ENCODE results near the gene KRT77.

KRT77 gene

DNA sequence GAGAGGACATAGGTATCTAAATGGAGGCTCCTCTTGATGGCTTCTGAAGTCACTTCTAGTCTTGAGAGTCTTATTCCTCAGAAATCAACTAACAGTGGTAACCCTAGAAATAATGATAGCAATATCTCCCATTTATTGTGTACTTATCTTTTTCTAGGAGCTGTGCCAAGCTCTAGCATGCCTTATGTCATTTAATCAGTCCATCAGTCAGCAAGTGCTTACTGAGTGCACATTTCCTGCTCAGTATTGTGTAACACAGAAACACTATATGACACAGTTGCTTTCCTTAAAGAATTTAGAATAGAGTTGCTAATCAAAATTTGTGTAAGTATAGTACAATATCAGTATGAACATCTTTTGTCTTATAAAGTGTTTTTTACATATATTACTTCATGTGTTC lies 37.3 kb upstream of the KRT77 start:
- Histone ChIP-seq H3K4me1 (ENCODE audit: control insufficient read depth, insufficient read depth, low read length) (no peaks in the 10 kb centered on the region), H3K4me3 (ENCODE audit: low read length) (no peak overlapping the region), H3K9ac (ENCODE audit: low read length) (no peak overlapping the region), H3K27me3 (replicated peaks; ENCODE audit: control insufficient read depth, insufficient read depth, low read length) (peaks cover 20% of the 10 kb centered on the region), H3K36me3 (ENCODE audit: control insufficient read depth, insufficient read depth, low read length, severe bottlenecking) (no peaks in the 10 kb centered on the region), H3K9me3 (ENCODE audit: control insufficient read depth, low read length) (no peaks in the 10 kb centered on the region)
- no peak for DNase-seq (ENCODE audit: low read depth)

DNA sequence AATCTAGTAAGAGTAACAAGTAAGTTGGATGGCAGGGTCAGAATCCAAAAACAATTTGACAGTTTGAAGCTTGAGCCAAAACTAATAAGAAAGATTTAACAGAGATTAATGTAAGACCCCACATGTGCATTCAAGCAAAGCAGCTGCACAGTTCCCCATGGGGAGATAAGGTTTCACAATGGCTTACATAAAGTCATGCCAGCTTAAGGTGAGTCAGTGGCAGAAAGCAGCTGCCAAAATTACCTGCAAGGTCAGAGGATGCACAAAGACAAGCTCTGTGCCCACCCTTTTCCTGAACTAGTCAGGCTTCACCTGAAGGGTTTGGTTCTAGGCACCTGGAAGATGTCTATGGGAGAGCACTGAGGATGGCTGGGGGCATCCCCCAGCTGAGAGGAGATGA lies 36.6 kb upstream of the KRT77 start:
- no peak for DNase-seq (ENCODE audit: low read depth)
- H3K9ac ChIP-seq (ENCODE audit: low read length), result no peak overlapping the region
- peaks cover 19% of the 10 kb centered on the region for H3K27me3 ChIP-seq (replicated peaks; ENCODE audit: control insufficient read depth, insufficient read depth, low read length)
- H3K9me3 ChIP-seq (ENCODE audit: control insufficient read depth, low read length), result no peaks in the 10 kb centered on the region
- no peak overlapping the region for H3K4me3 ChIP-seq (ENCODE audit: low read length)
- H3K4me1 ChIP-seq (ENCODE audit: control insufficient read depth, insufficient read depth, low read length), result no peaks in the 10 kb centered on the region
- H3K36me3 ChIP-seq (ENCODE audit: control insufficient read depth, insufficient read depth, low read length, severe bottlenecking), result no peaks in the 10 kb centered on the region

DNA sequence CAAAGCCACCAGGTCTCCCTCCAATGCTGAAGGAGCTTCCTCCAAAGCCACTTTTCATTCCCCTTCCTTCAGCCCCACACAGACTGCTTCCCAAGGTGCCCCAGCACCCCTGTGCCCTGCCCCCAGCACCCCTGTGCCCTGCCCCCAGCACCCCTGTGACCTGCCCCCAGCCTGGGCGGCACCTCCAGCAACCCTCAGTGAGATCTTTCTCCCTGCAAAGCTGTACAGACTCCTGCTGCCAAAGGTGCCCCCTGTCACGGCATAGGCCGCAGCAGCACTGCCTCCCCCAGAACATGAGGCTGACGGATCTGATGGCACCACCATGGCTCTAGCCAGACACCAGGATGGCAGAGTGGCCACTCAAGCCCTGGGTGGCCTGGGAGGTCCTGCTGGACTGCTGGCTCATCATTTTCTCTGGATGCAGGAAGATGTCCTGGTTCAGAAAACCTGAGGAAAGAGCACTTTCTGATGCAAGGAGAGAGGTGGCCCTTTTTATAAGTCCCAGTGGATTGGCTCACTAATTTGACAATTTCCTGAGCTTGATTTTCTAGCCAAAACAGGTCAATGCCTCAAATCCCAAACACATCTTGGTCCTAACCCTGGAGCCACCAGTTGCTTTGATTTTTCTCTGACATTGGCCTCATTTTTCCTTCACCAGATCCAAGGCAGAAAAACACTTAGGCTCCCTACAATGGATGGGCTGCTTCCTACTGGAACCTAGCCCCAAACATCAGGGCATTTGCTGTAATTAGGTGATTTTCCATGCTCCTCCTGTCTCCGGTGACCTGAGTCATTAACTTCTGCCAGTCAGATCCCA lies 32.7 kb upstream of the KRT77 start:
- H3K4me3 ChIP-seq (ENCODE audit: low read length), result no peak overlapping the region

DNA sequence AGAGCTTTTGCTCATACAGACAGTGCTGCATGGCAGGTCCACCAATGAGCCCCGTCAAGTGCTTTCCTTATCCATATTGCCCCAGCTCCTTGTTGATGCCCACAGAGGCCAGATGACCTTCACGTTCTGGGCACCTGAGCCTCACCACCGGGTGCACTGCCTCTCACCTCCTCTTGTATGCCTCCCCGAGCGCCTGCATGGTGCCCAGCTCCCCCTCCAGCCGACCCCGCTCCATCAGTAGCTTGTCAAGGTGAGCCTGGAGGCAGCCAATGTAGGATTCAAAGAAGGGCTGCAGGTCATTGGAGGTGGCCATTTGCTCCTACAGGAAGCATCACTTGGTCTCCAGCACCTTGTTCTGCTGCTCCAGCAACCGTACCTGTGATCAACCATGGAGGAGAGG lies 31.8 kb upstream of the KRT77 start:
- H3K9ac ChIP-seq (ENCODE audit: low read length), result no peak overlapping the region
- no peak overlapping the region for H3K4me3 ChIP-seq (ENCODE audit: low read length)
- peaks cover 32% of the 10 kb centered on the region for H3K27me3 ChIP-seq (replicated peaks; ENCODE audit: control insufficient read depth, insufficient read depth, low read length)
- H3K4me1 ChIP-seq (ENCODE audit: control insufficient read depth, insufficient read depth, low read length), result no peaks in the 10 kb centered on the region
- no peaks in the 10 kb centered on the region for H3K36me3 ChIP-seq (ENCODE audit: control insufficient read depth, insufficient read depth, low read length, severe bottlenecking)
- H3K9me3 ChIP-seq (ENCODE audit: control insufficient read depth, low read length), result no peaks in the 10 kb centered on the region
- no peak for DNase-seq (ENCODE audit: low read depth)

More for the DNA sequence above, 32.7 kb upstream of the KRT77 start:
- no peak for DNase-seq (ENCODE audit: low read depth)
- Histone ChIP-seq H3K9ac (ENCODE audit: low read length) (no peak overlapping the region), H3K4me1 (ENCODE audit: control insufficient read depth, insufficient read depth, low read length) (no peaks in the 10 kb centered on the region), H3K36me3 (ENCODE audit: control insufficient read depth, insufficient read depth, low read length, severe bottlenecking) (no peaks in the 10 kb centered on the region), H3K9me3 (ENCODE audit: control insufficient read depth, low read length) (no peaks in the 10 kb centered on the region), H3K27me3 (replicated peaks; ENCODE audit: control insufficient read depth, insufficient read depth, low read length) (peaks cover 25% of the 10 kb centered on the region)

DNA sequence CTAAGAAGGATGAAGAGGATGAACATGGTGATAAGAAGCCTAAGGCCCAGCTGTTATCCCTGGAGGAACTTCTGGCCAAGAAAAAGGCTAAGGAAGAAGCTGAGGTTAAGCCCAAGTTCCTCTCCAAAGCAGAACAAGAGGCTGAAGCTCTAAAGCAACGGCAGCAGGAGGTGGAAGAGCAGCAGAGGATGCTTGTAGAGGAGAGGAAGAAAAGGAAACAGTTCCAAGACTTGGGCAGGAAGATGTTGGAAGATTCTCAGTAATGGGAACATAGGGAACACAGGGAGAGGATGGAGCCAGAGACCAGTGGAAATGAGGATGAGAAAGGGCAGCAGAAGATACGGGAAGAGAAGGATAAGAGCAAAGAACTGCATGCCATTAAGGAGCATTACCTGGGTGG lies 27.5 kb upstream of the KRT77 start:
- Histone ChIP-seq H3K9ac (ENCODE audit: low read length) (no peak overlapping the region), H3K4me1 (ENCODE audit: control insufficient read depth, insufficient read depth, low read length) (no peaks in the 10 kb centered on the region), H3K36me3 (ENCODE audit: control insufficient read depth, insufficient read depth, low read length, severe bottlenecking) (no peaks in the 10 kb centered on the region), H3K4me3 (ENCODE audit: low read length) (no peak overlapping the region), H3K27me3 (replicated peaks; ENCODE audit: control insufficient read depth, insufficient read depth, low read length) (peaks cover 63% of the 10 kb centered on the region), H3K9me3 (ENCODE audit: control insufficient read depth, low read length) (no peaks in the 10 kb centered on the region)
- DNase-seq (ENCODE audit: low read depth), result no peak

DNA sequence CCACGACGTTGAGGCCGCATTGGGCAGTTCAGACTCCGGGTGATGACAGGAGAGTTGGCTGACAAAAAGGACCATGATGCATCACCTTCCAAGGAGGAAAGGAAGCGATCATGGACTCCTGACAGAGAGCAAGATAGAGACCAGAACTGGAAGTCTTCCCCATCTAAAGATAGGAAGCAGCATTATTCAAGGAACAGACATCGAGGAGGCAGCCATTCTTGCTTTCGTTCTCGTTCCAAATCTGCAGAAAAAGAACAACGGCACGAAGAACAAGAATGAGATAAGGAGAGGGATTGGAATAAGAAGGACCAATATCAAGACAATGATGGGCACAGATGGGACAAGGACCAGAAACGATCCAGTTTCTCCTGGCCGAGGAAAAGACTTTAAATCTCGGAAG lies 27.1 kb upstream of the KRT77 start:
- H3K4me3 ChIP-seq (ENCODE audit: low read length), result no peak overlapping the region
- H3K36me3 ChIP-seq (ENCODE audit: control insufficient read depth, insufficient read depth, low read length, severe bottlenecking), result no peaks in the 10 kb centered on the region
- no peak for DNase-seq (ENCODE audit: low read depth)
- H3K4me1 ChIP-seq (ENCODE audit: control insufficient read depth, insufficient read depth, low read length), result no peaks in the 10 kb centered on the region
- peaks cover 67% of the 10 kb centered on the region for H3K27me3 ChIP-seq (replicated peaks; ENCODE audit: control insufficient read depth, insufficient read depth, low read length)
- H3K9ac ChIP-seq (ENCODE audit: low read length), result no peak overlapping the region
- no peaks in the 10 kb centered on the region for H3K9me3 ChIP-seq (ENCODE audit: control insufficient read depth, low read length)

DNA sequence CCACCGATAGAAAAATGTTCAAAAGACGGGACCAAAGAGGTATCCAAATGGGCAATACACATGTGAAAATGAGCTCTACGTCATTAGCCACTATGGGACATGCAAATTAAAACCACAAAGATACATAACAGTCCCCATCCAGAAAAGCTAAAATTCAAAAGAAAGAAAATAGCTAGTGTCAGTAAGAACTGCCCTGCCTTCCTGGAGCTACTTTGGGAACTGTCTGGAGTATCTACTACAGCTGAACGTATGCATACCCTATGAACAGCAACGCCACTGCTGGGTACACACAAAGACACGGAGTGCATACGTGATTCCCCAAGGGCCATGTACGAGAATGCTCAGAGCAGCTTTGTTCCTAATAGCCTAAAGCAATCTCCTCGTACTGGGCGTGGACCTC lies 25.8 kb upstream of the KRT77 start:
- Histone ChIP-seq H3K27me3 (replicated peaks; ENCODE audit: control insufficient read depth, insufficient read depth, low read length) (peaks cover 62% of the 10 kb centered on the region), H3K9ac (ENCODE audit: low read length) (no peak overlapping the region), H3K4me3 (ENCODE audit: low read length) (no peak overlapping the region), H3K36me3 (ENCODE audit: control insufficient read depth, insufficient read depth, low read length, severe bottlenecking) (no peaks in the 10 kb centered on the region), H3K4me1 (ENCODE audit: control insufficient read depth, insufficient read depth, low read length) (no peaks in the 10 kb centered on the region), H3K9me3 (ENCODE audit: control insufficient read depth, low read length) (no peaks in the 10 kb centered on the region)
- DNase-seq (ENCODE audit: low read depth), result no peak

DNA sequence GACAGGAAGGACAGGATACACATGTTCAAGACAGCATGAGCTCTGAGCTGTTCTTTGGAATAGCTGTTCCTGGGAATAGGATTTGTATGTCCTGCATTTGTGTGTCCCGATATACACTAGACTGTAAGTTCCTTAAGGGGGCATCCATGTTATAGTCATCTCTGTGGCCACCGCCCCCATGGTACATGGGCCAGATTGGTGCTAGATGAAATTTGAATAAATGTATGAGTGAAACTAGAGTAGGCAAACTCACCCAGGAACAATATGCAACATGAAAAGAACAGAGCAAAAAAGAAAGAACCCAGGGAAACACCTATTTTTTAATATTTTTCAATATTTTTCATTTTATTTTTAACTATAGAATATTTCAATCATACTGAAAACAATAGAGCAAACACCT lies 25.1 kb upstream of the KRT77 start:
- no peak for DNase-seq (ENCODE audit: low read depth)
- H3K27me3 ChIP-seq (replicated peaks; ENCODE audit: control insufficient read depth, insufficient read depth, low read length), result peaks cover 65% of the 10 kb centered on the region
- H3K9ac ChIP-seq (ENCODE audit: low read length), result no peak overlapping the region
- no peaks in the 10 kb centered on the region for H3K9me3 ChIP-seq (ENCODE audit: control insufficient read depth, low read length)
- H3K36me3 ChIP-seq (ENCODE audit: control insufficient read depth, insufficient read depth, low read length, severe bottlenecking), result no peaks in the 10 kb centered on the region
- H3K4me1 ChIP-seq (ENCODE audit: control insufficient read depth, insufficient read depth, low read length), result no peaks in the 10 kb centered on the region
- no peak overlapping the region for H3K4me3 ChIP-seq (ENCODE audit: low read length)

DNA sequence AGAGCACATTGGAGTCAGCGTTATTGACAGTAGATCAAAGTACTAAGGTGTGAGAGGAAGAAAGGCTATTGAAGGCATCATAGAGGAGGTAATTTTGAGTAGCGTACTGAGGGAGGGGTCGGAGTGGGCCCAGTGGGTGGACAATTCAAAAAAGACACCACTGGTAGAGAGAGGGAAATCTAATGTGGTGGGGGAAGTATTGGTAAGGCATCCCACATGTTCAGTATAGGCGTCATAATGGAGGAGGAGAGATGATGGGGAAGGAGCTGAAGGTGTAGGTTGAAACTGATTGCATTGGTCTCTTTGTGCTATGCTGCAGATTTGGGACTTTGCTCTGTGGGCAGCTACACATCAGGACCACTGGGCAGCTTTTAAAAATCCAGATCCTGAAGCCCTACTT lies 23.7 kb upstream of the KRT77 start:
- Histone ChIP-seq H3K9me3 (ENCODE audit: control insufficient read depth, low read length) (no peaks in the 10 kb centered on the region), H3K36me3 (ENCODE audit: control insufficient read depth, insufficient read depth, low read length, severe bottlenecking) (no peaks in the 10 kb centered on the region), H3K27me3 (replicated peaks; ENCODE audit: control insufficient read depth, insufficient read depth, low read length) (peaks cover 69% of the 10 kb centered on the region), H3K4me3 (ENCODE audit: low read length) (no peak overlapping the region), H3K4me1 (ENCODE audit: control insufficient read depth, insufficient read depth, low read length) (no peaks in the 10 kb centered on the region), H3K9ac (ENCODE audit: low read length) (no peak overlapping the region)
- no peak for DNase-seq (ENCODE audit: low read depth)

DNA sequence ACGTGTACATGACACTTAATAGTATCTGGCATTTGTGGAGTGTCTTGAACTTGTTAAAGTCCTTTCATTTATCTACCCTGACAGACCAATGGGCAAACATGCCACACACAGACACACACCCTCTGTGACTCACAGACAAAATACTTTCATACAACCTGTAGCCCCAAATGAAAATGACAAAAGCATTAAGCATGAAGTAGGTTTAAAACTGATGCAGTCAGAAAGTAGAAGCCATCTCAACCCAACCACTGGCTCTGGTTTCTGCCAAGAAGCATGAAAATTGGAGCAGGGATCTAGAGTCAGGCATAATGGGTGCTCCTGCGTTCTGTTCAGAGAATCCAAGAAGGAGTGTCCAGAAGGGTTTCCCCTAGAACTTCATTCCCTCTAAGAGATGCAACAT lies 23.1 kb upstream of the KRT77 start:
- H3K27me3 ChIP-seq (replicated peaks; ENCODE audit: control insufficient read depth, insufficient read depth, low read length), result peaks cover 63% of the 10 kb centered on the region
- H3K36me3 ChIP-seq (ENCODE audit: control insufficient read depth, insufficient read depth, low read length, severe bottlenecking), result no peaks in the 10 kb centered on the region
- no peaks in the 10 kb centered on the region for H3K4me1 ChIP-seq (ENCODE audit: control insufficient read depth, insufficient read depth, low read length)
- H3K4me3 ChIP-seq (ENCODE audit: low read length), result no peak overlapping the region
- no peak overlapping the region for H3K9ac ChIP-seq (ENCODE audit: low read length)
- no peaks in the 10 kb centered on the region for H3K9me3 ChIP-seq (ENCODE audit: control insufficient read depth, low read length)
- no peak for DNase-seq (ENCODE audit: low read depth)

DNA sequence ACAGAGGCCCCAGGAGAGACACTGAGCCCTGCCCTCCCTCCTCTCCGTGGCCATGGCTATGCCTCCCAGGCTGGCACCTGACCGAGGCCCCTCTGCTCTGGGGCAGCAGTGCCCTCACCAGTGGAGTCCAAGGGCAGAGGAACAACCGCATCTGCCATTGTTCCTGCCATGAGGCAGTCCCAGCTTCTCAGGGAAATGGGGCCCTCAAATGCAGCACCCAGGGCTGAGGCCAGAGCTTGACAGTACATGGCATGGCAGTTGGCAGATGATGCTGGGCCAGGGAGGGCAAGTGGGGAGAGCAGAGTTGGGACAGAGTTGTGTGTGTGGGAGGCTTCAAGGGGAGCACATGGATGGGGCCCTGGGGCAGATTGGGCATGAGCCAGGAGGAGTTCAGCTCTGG lies 21.1 kb upstream of the KRT77 start:
- Histone ChIP-seq H3K4me3 (ENCODE audit: low read length) (no peak overlapping the region), H3K4me1 (ENCODE audit: control insufficient read depth, insufficient read depth, low read length) (no peaks in the 10 kb centered on the region), H3K9me3 (ENCODE audit: control insufficient read depth, low read length) (no peaks in the 10 kb centered on the region), H3K36me3 (ENCODE audit: control insufficient read depth, insufficient read depth, low read length, severe bottlenecking) (no peaks in the 10 kb centered on the region), H3K27me3 (replicated peaks; ENCODE audit: control insufficient read depth, insufficient read depth, low read length) (peaks cover 48% of the 10 kb centered on the region), H3K9ac (ENCODE audit: low read length) (no peak overlapping the region)
- DNase-seq (ENCODE audit: low read depth), result no peak

DNA sequence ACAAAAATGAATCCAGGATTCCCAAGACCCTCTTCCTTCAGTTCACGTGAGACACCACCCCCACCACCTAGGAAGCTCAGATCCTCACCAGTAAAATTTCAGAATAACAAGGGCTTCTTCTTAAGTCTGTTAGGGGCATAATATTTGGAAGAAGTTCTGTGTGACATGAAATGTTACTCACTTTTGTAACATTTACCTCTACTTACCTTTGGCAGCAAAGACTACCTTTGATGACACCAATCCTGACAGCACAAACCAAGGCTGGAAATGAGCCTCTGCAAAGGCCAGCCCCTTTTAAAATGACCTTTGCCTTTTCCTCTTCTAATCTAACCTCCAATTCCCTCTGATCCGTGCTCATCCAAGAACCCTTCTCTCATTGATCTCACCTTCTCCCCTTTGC lies 19.4 kb upstream of the KRT77 start:
- no peak for DNase-seq (ENCODE audit: low read depth)
- H3K4me3 ChIP-seq (ENCODE audit: low read length), result no peak overlapping the region
- no peaks in the 10 kb centered on the region for H3K9me3 ChIP-seq (ENCODE audit: control insufficient read depth, low read length)
- no peaks in the 10 kb centered on the region for H3K4me1 ChIP-seq (ENCODE audit: control insufficient read depth, insufficient read depth, low read length)
- H3K36me3 ChIP-seq (ENCODE audit: control insufficient read depth, insufficient read depth, low read length, severe bottlenecking), result no peaks in the 10 kb centered on the region
- peaks cover 46% of the 10 kb centered on the region for H3K27me3 ChIP-seq (replicated peaks; ENCODE audit: control insufficient read depth, insufficient read depth, low read length)
- H3K9ac ChIP-seq (ENCODE audit: low read length), result no peak overlapping the region

Data from adipocyte (in vitro differentiated cells).